SH-SY5Y (cell line): ENCODE results near the gene ECHDC1.

Experiments
- GATA2 ChIP-seq: IDR thresholded peaks from 2 replicates; pipeline ENCODE4 v1.6.1; 2011; ENCODE audit warnings: mild to moderate bottlenecking, low read depth, low read length
- GATA3 ChIP-seq: IDR thresholded peaks from 2 replicates; pipeline ENCODE4 v1.6.1; 2011; ENCODE audit warnings: low read depth, mild to moderate bottlenecking, low read length, moderate library complexity

- no peak for TF ChIP-seq GATA2
- TF ChIP-seq GATA3, result no peak
Observed at GRCh38 chr6:127342296-127342945, 988 bp downstream of the ECHDC1 start.
